WTC11 (cell line): Measurements from ENCODE around the gene IRF4. TPM values are rescaled to one million over a fixed set of nuclear protein-coding genes. Genes with fewer than 3 reads are reported as not detected.

Experiments used
- ATAC-seq: fragments of 200-7000 bp; cut with Tn5 transposase; 2 replicates; pipeline ENCODE4 v1.10.0; 2021; ENCODE audit warnings: mild to moderate bottlenecking, moderate library complexity
- CTCF ChIA-PET: fragments of 300-600 bp; sonication (Branson Sonifier 250); formaldehyde crosslinking; loops from one replicate; lab custom pipeline; 2021; ENCODE audit warnings: antibody characterized with exemption; lab: Charles Lee
- POLR2A ChIA-PET: fragments of 350-600 bp; sonication (Branson Sonifier 250); formaldehyde crosslinking; loops from one replicate; lab custom pipeline; 2021; ENCODE audit warnings: antibody characterized with exemption; lab: Charles Lee
- DNase-seq: peaks from one replicate; pipeline ENCODE4 v3.0.0; 2021; ENCODE audit warnings: low spot score
- H3K27ac Mint-ChIP-seq: 2 replicates; pipeline ENCODE4 v1.8.0; 2021; ENCODE audit warnings: mixed read lengths
- H3K27me3 Mint-ChIP-seq: 2 replicates; pipeline ENCODE4 v1.8.0; 2021; ENCODE audit warnings: low read depth, mild to moderate bottlenecking, moderate library complexity, mixed read lengths
- H3K36me3 Mint-ChIP-seq: 2 replicates; pipeline ENCODE4 v1.8.0; 2021; ENCODE audit warnings: mixed read lengths
- H3K4me1 Mint-ChIP-seq: 2 replicates; pipeline ENCODE4 v1.8.0; 2022; ENCODE audit warnings: mixed read lengths
- H3K4me3 Mint-ChIP-seq: 2 replicates; pipeline ENCODE4 v1.8.0; 2021; ENCODE audit warnings: mild to moderate bottlenecking, moderate library complexity, mixed read lengths
- H3K9me3 Mint-ChIP-seq: 2 replicates; pipeline ENCODE4 v1.8.0; 2021; ENCODE audit warnings: mixed read lengths
- AR ChIP-seq: fragments of 250-450 bp; sonication (Bioruptor Pico); IDR thresholded peaks from 2 replicates; pipeline ENCODE4 v1.9.0; 2021; ENCODE audit warnings: mild to moderate bottlenecking
- CREM ChIP-seq: sonication (generic); formaldehyde crosslinking; IDR thresholded peaks from 2 replicates; pipeline ENCODE4 v1.8.1; 2022; ENCODE audit warnings: mild to moderate bottlenecking, missing genetic modification reagents, moderate library complexity
- ETV6 ChIP-seq: sonication (generic); formaldehyde crosslinking; IDR thresholded peaks from 2 replicates; pipeline ENCODE4 v1.8.1; 2022; ENCODE audit warnings: mild to moderate bottlenecking, missing genetic modification reagents
- FOXK1 ChIP-seq: sonication (generic); formaldehyde crosslinking; IDR thresholded peaks from 2 replicates; pipeline ENCODE4 v1.8.0; 2022; ENCODE audit warnings: mild to moderate bottlenecking, moderate library complexity, missing genetic modification reagents
- FOXP4 ChIP-seq: sonication (generic); formaldehyde crosslinking; IDR thresholded peaks from 2 replicates; pipeline ENCODE4 v1.8.0; 2022; ENCODE audit warnings: mild to moderate bottlenecking, missing genetic modification reagents
- IRF2 ChIP-seq: sonication (generic); formaldehyde crosslinking; IDR thresholded peaks from 2 replicates; pipeline ENCODE4 v1.8.0; 2022; ENCODE audit warnings: low read depth, missing genetic modification reagents, borderline replicate concordance
- NFE2L1 ChIP-seq: sonication (generic); formaldehyde crosslinking; IDR thresholded peaks from 2 replicates; pipeline ENCODE4 v1.8.1; 2023; ENCODE audit warnings: missing genetic modification reagents
- NR1H2 ChIP-seq: sonication (generic); formaldehyde crosslinking; IDR thresholded peaks from 2 replicates; pipeline ENCODE4 v1.9.0; 2021; ENCODE audit warnings: mild to moderate bottlenecking, moderate library complexity, missing genetic modification reagents
- NR3C1 ChIP-seq: sonication (generic); formaldehyde crosslinking; conservative IDR thresholded peaks from 2 replicates; pipeline ENCODE4 v1.8.1; 2023; ENCODE audit warnings: low read depth, mild to moderate bottlenecking, missing genetic modification reagents
- PREB ChIP-seq: sonication (generic); formaldehyde crosslinking; IDR thresholded peaks from 2 replicates; pipeline ENCODE4 v1.8.1; 2022; ENCODE audit warnings: mild to moderate bottlenecking, missing genetic modification reagents, moderate library complexity, borderline replicate concordance
- RELA ChIP-seq: sonication (generic); formaldehyde crosslinking; IDR thresholded peaks from 2 replicates; pipeline ENCODE4 v1.8.1; 2022; ENCODE audit warnings: missing genetic modification reagents, mild to moderate bottlenecking, borderline replicate concordance
- SMAD4 ChIP-seq: sonication (generic); formaldehyde crosslinking; IDR thresholded peaks from 2 replicates; pipeline ENCODE4 v1.8.0; 2022; ENCODE audit warnings: mild to moderate bottlenecking, missing genetic modification reagents
- TEAD1 ChIP-seq: sonication (generic); formaldehyde crosslinking; IDR thresholded peaks from 2 replicates; pipeline ENCODE4 v1.8.0; 2022; ENCODE audit warnings: mild to moderate bottlenecking, missing genetic modification reagents
- TEAD4 ChIP-seq: sonication (generic); formaldehyde crosslinking; IDR thresholded peaks from 2 replicates; pipeline ENCODE4 v1.8.0; 2022; ENCODE audit warnings: mild to moderate bottlenecking, missing genetic modification reagents
- ZNF512 ChIP-seq: sonication (generic); formaldehyde crosslinking; IDR thresholded peaks from 2 replicates; pipeline ENCODE4 v1.8.1; 2022; ENCODE audit warnings: missing genetic modification reagents, borderline replicate concordance
- total RNA-seq: library from RNA; stranded (reverse); gene quantifications from 3 replicates; pipeline ENCODE4 v1.2.3, GENCODE V29; 2021
- TF ChIP-seq, protein P1 (sequence below): sonication (generic); formaldehyde crosslinking; IDR thresholded peaks from 2 replicates; pipeline ENCODE4 v1.8.0; 2022; ENCODE audit warnings: mild to moderate bottlenecking, missing genetic modification reagents
- TF ChIP-seq, protein P2 (sequence below): fragments of 200-600 bp; IDR thresholded peaks from 2 replicates; pipeline ENCODE4 v1.8.0; 2022; ENCODE audit warnings: antibody characterized with exemption
- TF ChIP-seq, protein P3 (sequence below): sonication (generic); formaldehyde crosslinking; IDR thresholded peaks from 2 replicates; pipeline ENCODE4 v1.8.1; 2023; ENCODE audit warnings: mild to moderate bottlenecking, missing genetic modification reagents, moderate library complexity
- TF ChIP-seq, protein P4 (sequence below): sonication (generic); formaldehyde crosslinking; IDR thresholded peaks from 2 replicates; pipeline ENCODE4 v1.8.0; 2022; ENCODE audit warnings: mild to moderate bottlenecking, missing genetic modification reagents
- TF ChIP-seq, protein P5 (sequence below): sonication (generic); formaldehyde crosslinking; IDR thresholded peaks from 2 replicates; pipeline ENCODE4 v1.8.1; 2023; ENCODE audit warnings: mild to moderate bottlenecking, missing genetic modification reagents
- TF ChIP-seq, protein P6 (sequence below): sonication (generic); formaldehyde crosslinking; IDR thresholded peaks from 2 replicates; pipeline ENCODE4 v1.8.1; 2023; ENCODE audit warnings: mild to moderate bottlenecking, missing genetic modification reagents, moderate library complexity

Gene IRF4
- total RNA-seq, 1 experiment from 2014 or later: 1.6 TPM

GRCh38 chr6:436308-437036 is 44.9 kb downstream of the IRF4 start (continued):
- TF ChIP-seq ZNF512 (no peak), FOXP4 (CRISPR knock-in tag) (no peak), NFE2L1 (CRISPR knock-in tag) (no peak), TEAD4 (CRISPR knock-in tag) (no peak), CREM (CRISPR knock-in tag) (no peak), PREB (no peak), IRF2 (CRISPR knock-in tag) (no peak), RELA (CRISPR knock-in tag) (no peak)
- TF ChIP-seq, protein P1, sequence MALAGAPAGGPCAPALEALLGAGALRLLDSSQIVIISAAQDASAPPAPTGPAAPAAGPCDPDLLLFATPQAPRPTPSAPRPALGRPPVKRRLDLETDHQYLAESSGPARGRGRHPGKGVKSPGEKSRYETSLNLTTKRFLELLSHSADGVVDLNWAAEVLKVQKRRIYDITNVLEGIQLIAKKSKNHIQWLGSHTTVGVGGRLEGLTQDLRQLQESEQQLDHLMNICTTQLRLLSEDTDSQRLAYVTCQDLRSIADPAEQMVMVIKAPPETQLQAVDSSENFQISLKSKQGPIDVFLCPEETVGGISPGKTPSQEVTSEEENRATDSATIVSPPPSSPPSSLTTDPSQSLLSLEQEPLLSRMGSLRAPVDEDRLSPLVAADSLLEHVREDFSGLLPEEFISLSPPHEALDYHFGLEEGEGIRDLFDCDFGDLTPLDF (CRISPR knock-in tag): no peak
- TF ChIP-seq, protein P2, sequence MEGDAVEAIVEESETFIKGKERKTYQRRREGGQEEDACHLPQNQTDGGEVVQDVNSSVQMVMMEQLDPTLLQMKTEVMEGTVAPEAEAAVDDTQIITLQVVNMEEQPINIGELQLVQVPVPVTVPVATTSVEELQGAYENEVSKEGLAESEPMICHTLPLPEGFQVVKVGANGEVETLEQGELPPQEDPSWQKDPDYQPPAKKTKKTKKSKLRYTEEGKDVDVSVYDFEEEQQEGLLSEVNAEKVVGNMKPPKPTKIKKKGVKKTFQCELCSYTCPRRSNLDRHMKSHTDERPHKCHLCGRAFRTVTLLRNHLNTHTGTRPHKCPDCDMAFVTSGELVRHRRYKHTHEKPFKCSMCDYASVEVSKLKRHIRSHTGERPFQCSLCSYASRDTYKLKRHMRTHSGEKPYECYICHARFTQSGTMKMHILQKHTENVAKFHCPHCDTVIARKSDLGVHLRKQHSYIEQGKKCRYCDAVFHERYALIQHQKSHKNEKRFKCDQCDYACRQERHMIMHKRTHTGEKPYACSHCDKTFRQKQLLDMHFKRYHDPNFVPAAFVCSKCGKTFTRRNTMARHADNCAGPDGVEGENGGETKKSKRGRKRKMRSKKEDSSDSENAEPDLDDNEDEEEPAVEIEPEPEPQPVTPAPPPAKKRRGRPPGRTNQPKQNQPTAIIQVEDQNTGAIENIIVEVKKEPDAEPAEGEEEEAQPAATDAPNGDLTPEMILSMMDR: no peak
- TF ChIP-seq, protein P3, sequence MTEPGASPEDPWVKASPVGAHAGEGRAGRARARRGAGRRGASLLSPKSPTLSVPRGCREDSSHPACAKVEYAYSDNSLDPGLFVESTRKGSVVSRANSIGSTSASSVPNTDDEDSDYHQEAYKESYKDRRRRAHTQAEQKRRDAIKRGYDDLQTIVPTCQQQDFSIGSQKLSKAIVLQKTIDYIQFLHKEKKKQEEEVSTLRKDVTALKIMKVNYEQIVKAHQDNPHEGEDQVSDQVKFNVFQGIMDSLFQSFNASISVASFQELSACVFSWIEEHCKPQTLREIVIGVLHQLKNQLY (CRISPR knock-in tag): no peak
- TF ChIP-seq, protein P4, sequence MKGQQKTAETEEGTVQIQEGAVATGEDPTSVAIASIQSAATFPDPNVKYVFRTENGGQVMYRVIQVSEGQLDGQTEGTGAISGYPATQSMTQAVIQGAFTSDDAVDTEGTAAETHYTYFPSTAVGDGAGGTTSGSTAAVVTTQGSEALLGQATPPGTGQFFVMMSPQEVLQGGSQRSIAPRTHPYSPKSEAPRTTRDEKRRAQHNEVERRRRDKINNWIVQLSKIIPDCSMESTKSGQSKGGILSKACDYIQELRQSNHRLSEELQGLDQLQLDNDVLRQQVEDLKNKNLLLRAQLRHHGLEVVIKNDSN (CRISPR knock-in tag): no peak

GRCh38 chr6:437037-437392 is 45.5 kb downstream of the IRF4 start:
- DNase-seq (no peak), ATAC-seq (no peak)
- Mint-ChIP-seq H3K27ac (no peak overlapping the region), H3K4me1 (no peaks in the 10 kb centered on the region), H3K27me3 (no peaks in the 10 kb centered on the region), H3K4me3 (no peak overlapping the region), H3K36me3 (no peaks in the 10 kb centered on the region), H3K9me3 (peaks cover 4% of the 10 kb centered on the region; the same call in 1 of the 2 replicates)
- ChIA-PET CTCF (no interaction called here), POLR2A (interaction anchor here (1.5 kb wide), 1 partner anchor 12 kb away, joined by 3 read pairs; no protein-coding TSS in a partner anchor)
- TF ChIP-seq, protein P5, sequence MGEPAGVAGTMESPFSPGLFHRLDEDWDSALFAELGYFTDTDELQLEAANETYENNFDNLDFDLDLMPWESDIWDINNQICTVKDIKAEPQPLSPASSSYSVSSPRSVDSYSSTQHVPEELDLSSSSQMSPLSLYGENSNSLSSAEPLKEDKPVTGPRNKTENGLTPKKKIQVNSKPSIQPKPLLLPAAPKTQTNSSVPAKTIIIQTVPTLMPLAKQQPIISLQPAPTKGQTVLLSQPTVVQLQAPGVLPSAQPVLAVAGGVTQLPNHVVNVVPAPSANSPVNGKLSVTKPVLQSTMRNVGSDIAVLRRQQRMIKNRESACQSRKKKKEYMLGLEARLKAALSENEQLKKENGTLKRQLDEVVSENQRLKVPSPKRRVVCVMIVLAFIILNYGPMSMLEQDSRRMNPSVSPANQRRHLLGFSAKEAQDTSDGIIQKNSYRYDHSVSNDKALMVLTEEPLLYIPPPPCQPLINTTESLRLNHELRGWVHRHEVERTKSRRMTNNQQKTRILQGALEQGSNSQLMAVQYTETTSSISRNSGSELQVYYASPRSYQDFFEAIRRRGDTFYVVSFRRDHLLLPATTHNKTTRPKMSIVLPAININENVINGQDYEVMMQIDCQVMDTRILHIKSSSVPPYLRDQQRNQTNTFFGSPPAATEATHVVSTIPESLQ (CRISPR knock-in tag): no peak
- TF ChIP-seq FOXK1 (no peak), NR3C1 (CRISPR knock-in tag) (no peak), ETV6 (CRISPR knock-in tag) (no peak), SMAD4 (no peak), AR (CRISPR knock-in tag) (no peak), NR1H2 (no peak), TEAD1 (no peak)
- TF ChIP-seq, protein P6, sequence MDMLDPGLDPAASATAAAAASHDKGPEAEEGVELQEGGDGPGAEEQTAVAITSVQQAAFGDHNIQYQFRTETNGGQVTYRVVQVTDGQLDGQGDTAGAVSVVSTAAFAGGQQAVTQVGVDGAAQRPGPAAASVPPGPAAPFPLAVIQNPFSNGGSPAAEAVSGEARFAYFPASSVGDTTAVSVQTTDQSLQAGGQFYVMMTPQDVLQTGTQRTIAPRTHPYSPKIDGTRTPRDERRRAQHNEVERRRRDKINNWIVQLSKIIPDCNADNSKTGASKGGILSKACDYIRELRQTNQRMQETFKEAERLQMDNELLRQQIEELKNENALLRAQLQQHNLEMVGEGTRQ (CRISPR knock-in tag): no peak
